Hepatocyte (in vitro differentiated cells): ENCODE measurements around the gene TTC23. TPM values are rescaled to one million over a fixed set of nuclear protein-coding genes. Genes with fewer than 3 reads are reported as not detected.

Experiments used
- DNase-seq: peaks from one replicate; pipeline ENCODE4 v3.0.0-alpha.2; 2016; ENCODE audit warnings: low spot score
- H2AFZ ChIP-seq: fragments of 200-600 bp; sonication (generic); 2 replicates; pipeline ENCODE4 v1.6.0; 2016; ENCODE audit warnings: antibody characterized with exemption, mild to moderate bottlenecking
- H3K27ac ChIP-seq: fragments of 200-600 bp; sonication (generic); 2 replicates; pipeline ENCODE4 v1.5.1; 2016; ENCODE audit warnings: mild to moderate bottlenecking
- H3K27me3 ChIP-seq: fragments of 200-600 bp; sonication (generic); 2 replicates; pipeline ENCODE4 v1.6.1; 2016
- H3K36me3 ChIP-seq: fragments of 200-600 bp; sonication (generic); replicated peaks from 2 replicates; pipeline ENCODE4 v1.5.1; 2016; ENCODE audit warnings: low read depth; ENCODE audit not compliant: insufficient read depth
- H3K4me1 ChIP-seq: fragments of 200-600 bp; sonication (generic); 2 replicates; pipeline ENCODE4 v1.5.1; 2016; ENCODE audit warnings: mild to moderate bottlenecking, moderate library complexity; ENCODE audit not compliant: insufficient read depth
- H3K4me2 ChIP-seq: fragments of 200-600 bp; sonication (generic); 2 replicates; pipeline ENCODE4 v1.6.0; 2016
- H3K4me3 ChIP-seq: fragments of 200-600 bp; sonication (generic); 2 replicates; pipeline ENCODE4 v1.5.1; 2016; ENCODE audit warnings: mild to moderate bottlenecking
- H3K79me2 ChIP-seq: fragments of 200-600 bp; sonication (generic); 2 replicates; pipeline ENCODE4 v1.6.0; 2017; ENCODE audit warnings: mild to moderate bottlenecking
- H3K9me2 ChIP-seq: fragments of 200-600 bp; sonication (generic); replicated peaks from 2 replicates; pipeline ENCODE4 v1.6.0; 2017; ENCODE audit warnings: mild to moderate bottlenecking; ENCODE audit not compliant: insufficient read depth
- H3K9me3 ChIP-seq: fragments of 200-600 bp; sonication (generic); 2 replicates; pipeline ENCODE4 v1.5.1; 2016; ENCODE audit warnings: low read depth, mild to moderate bottlenecking
- H4K20me1 ChIP-seq: fragments of 200-600 bp; sonication (generic); 2 replicates; pipeline ENCODE4 v1.6.0; 2016; ENCODE audit warnings: mild to moderate bottlenecking; ENCODE audit not compliant: insufficient read depth, poor library complexity, severe bottlenecking
- CTCF ChIP-seq: fragments of 200-600 bp; sonication (generic); IDR thresholded peaks from 2 replicates; pipeline ENCODE4 v1.5.1; 2016; ENCODE audit warnings: antibody characterized with exemption, mild to moderate bottlenecking; ENCODE audit not compliant: poor library complexity
- EZH2 ChIP-seq: fragments of 200-600 bp; sonication (generic); IDR thresholded peaks from 2 replicates; pipeline ENCODE4 v1.6.1; 2016; ENCODE audit warnings: antibody characterized with exemption, mild to moderate bottlenecking, borderline replicate concordance
- EZH2phosphoT487 ChIP-seq: fragments of 200-600 bp; sonication (generic); IDR thresholded peaks from one replicate; pipeline ENCODE4 v1.6.1; 2018; ENCODE audit warnings: antibody characterized with exemption, mild to moderate bottlenecking, low read depth, moderate library complexity; ENCODE audit not compliant: unreplicated experiment, severe bottlenecking
- WGBS: methylation state at CpG from one replicate; pipeline ENCODE4 v1.1.6; 2016; ENCODE audit warnings: low lambda C conversion rate; ENCODE audit errors: missing lambda C conversion rate; 5-methylcytosine and 5-hydroxymethylcytosine counted together
- polyA plus RNA-seq: library from polyadenylated mRNA; unstranded; fragments of >200 nt; fragmentation: Nextera tagmentation; extraction: Ambion mirVana; gene quantifications from 2 replicates; pipeline ENCODE4 v1.2.1, GENCODE V29; 2016
- total RNA-seq: library from RNA; depleted of rRNA; stranded (reverse); fragments of >200 nt; gene quantifications from 2 replicates; pipeline ENCODE4 v1.2.3, GENCODE V29; 2014

TTC23 gene
- total and polyA plus RNA-seq, 2 experiments from 2014 or later: 31.3 to 46.3 TPM

DNA sequence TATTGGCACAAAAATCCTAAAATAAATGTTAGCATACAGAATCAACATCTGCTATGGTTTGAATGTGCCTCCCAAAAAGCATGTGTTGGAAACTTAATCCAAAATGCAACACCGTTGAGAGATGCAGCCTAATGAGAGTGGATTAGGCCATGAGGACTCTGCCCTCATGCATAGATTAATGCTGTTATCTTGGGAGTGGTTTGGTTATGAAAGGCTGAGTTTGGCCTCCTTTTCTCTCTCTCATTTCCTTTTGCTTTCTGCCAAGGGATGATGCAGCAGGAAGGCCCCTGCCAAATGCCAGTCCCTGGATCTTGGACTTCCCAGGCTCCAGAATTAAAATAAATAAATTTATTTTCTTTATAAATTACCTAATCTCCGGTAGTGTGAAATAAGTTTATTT lies 95.1 kb downstream of the TTC23 start:
- DNase-seq: no peak
- H3K4me2 ChIP-seq: no peak overlapping the region
- H3K9me3 ChIP-seq: no peaks in the 10 kb centered on the region
- no peaks in the 10 kb centered on the region for H3K27me3 ChIP-seq
- no peak overlapping the region for H2AFZ ChIP-seq
- TF ChIP-seq EZH2phosphoT487 (no peak), CTCF (no peak), EZH2 (no peak)
- no peaks in the 10 kb centered on the region for H3K36me3 ChIP-seq
- H4K20me1 ChIP-seq: no peaks in the 10 kb centered on the region
- WGBS: 49% methylated on average over 2 of the region's 2 CpGs
- H3K4me3 ChIP-seq: no peak overlapping the region
- H3K9me2 ChIP-seq: no peaks in the 10 kb centered on the region
- H3K4me1 ChIP-seq: peaks cover 7% of the 10 kb centered on the region
- peaks cover 4% of the 10 kb centered on the region for H3K79me2 ChIP-seq
- no peak overlapping the region for H3K27ac ChIP-seq

DNA sequence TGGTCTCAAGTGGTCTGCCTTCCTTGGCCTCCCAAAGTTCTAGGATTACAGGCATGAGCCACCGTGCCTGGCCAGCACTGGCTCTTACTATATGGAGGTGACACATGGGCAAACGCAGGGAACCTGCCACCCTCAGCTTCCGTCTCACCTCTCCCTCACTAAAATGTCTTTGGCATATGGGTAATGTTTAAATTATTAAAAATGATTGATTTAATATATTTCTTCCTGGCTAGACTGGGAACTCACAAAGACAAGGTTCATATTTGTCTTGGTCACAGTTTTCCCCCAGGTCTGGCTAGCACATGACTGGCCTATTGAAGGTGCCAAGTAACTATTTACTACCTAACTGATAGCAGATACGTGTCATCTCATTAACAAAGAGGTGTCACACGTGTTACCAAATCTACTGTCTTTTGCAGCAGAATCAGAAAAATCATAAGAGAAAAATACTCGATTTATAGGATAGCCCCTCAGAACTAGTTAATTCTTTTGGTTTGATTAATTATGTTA lies 96.3 kb downstream of the TTC23 start:
- H3K36me3 ChIP-seq: no peaks in the 10 kb centered on the region
- H3K4me3 ChIP-seq: no peak overlapping the region
- no peak overlapping the region for H2AFZ ChIP-seq
- no peaks in the 10 kb centered on the region for H3K27me3 ChIP-seq
- no peak for DNase-seq
- peaks cover 7% of the 10 kb centered on the region for H3K4me1 ChIP-seq
- no peaks in the 10 kb centered on the region for H3K9me2 ChIP-seq
- H4K20me1 ChIP-seq: no peaks in the 10 kb centered on the region
- TF ChIP-seq EZH2phosphoT487: no peak
- no peak for TF ChIP-seq EZH2
- no peak for TF ChIP-seq CTCF
- no peak overlapping the region for H3K27ac ChIP-seq
- peaks cover 4% of the 10 kb centered on the region for H3K79me2 ChIP-seq
- WGBS: 77% methylated on average over 6 of the region's 6 CpGs
- no peak overlapping the region for H3K4me2 ChIP-seq
- H3K9me3 ChIP-seq: no peaks in the 10 kb centered on the region

GRCh38 chr15:99151156-99151555 lies 98.2 kb downstream of the TTC23 start:
- H3K36me3 ChIP-seq: no peaks in the 10 kb centered on the region
- H3K79me2 ChIP-seq: peaks cover 4% of the 10 kb centered on the region
- no peak overlapping the region for H2AFZ ChIP-seq
- no peaks in the 10 kb centered on the region for H3K27me3 ChIP-seq
- H3K27ac ChIP-seq: no peak overlapping the region
- H3K4me2 ChIP-seq: no peak overlapping the region
- no peak overlapping the region for H3K4me3 ChIP-seq
- H3K9me3 ChIP-seq: no peaks in the 10 kb centered on the region
- 90% methylated on average over 2 of the region's 2 CpGs for WGBS
- TF ChIP-seq EZH2phosphoT487 (no peak), EZH2 (no peak), CTCF (no peak)
- H4K20me1 ChIP-seq: no peaks in the 10 kb centered on the region
- H3K4me1 ChIP-seq: peaks cover 7% of the 10 kb centered on the region
- H3K9me2 ChIP-seq: no peaks in the 10 kb centered on the region
- DNase-seq: no peak

GRCh38 chr15:99149366-99149765 lies 100.0 kb downstream of the TTC23 start:
- Histone ChIP-seq H3K4me2 (no peak overlapping the region), H3K9me2 (no peaks in the 10 kb centered on the region), H3K4me1 (peaks cover 4% of the 10 kb centered on the region), H4K20me1 (no peaks in the 10 kb centered on the region), H2AFZ (no peak overlapping the region), H3K27ac (no peak overlapping the region), H3K36me3 (no peaks in the 10 kb centered on the region), H3K4me3 (no peak overlapping the region), H3K27me3 (no peaks in the 10 kb centered on the region), H3K9me3 (no peaks in the 10 kb centered on the region), H3K79me2 (no peaks in the 10 kb centered on the region)
- 92% methylated on average over 4 of the region's 4 CpGs for WGBS
- TF ChIP-seq EZH2phosphoT487 (no peak), EZH2 (no peak), CTCF (no peak)
- DNase-seq: no peak
